NCI-H510A (cell line): Measurements from ENCODE around the gene MAD1L1.
A peak's percentile ranks its signal among the peaks of the same experiment; 100 is the strongest.

Experiments used
- DNase-seq: peaks from one replicate; lab custom pipeline; 2025; lab: John Stamatoyannopoulos, UW

Gene MAD1L1

DNA sequence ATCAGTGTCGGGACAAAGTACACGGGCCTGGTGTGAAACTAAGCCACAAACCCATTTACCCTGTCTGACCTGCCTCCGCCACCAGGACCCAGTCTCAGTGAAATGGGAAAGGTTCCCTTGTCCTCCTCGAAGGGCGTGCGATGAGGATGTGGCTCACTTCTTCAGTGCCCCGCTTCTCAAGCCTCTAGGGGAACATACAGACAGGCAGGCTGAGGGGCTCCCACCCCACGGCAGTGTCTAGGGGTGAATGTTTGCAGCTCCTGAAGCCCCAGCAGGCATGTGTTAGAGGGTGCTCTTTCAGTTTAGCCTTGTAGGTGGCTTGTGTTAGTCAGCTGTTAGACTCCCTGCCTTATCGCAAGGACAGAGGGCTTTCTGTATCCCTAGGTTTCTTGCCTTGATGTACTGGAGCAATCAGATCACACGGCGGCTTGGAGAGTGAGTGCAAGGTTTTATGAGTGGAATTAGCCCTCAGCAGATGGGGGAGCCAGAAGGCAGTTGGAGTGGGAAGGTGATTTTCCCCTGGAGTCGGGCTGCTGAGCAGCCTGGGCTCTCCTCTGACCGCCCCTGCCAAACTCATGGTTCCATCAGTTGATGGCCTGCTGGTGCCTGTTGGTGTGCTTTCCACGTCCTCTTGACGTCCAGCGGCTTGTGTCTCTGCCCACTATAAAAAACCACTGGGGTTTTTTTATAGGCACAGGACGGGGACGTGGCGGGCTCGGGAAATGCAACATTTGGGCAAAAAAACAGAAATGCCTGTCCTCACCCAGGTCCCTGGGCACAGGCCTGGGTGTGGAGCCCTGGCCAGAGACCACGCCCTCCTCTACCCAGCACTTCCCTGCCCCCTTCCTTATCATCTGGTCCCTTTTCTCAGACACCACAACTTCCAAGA is 10.0 kb upstream of the MAD1L1 start:
- DNase-seq, result no peak

DNA sequence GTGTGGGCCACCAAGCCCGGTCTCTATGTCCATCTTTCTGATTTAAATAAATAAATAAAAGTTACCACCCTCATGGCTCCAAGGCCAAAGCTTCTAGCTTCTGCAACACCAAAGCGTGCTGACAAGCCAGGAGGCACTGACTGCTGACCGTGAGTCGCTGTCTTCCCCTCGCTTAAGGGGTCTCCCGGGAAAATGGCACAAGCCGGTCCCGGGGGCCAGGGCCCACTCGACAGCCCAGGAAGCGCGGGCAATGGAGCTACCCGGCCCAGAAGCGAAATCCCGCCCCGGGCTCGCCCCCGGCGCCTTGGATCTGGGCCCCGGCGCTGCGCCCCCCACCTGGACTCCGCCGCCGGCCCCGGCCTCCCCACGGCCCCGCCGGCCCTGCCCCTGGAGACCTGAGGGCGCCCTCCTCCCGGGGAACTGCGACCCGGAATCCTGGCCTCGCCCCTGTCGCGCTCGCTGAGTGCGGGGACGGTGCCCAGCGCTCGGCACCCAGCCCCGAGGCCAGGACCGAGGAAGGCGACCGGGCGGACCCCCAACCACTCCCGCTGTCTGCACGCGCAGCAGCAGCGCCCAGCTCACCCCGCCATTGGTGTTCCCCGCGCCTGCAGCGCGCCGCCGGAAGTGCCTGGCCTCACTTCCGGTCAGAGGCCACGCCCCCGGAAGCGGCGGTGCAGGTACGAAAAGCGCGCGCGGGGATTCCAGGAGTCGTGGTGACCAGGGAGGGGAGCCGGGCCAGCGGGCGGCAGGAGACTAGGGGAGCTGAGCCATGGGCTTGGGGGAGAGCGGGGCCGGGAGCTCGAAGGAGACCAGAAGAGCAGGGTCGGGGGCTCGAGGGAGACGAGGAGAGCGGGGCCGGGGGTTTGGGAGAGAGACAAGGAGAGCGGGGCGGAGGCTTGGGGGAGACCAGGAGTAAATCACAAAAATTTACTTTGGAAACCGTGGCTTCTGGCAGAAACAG is 9.1 kb upstream of the MAD1L1 start, which contains the start of the genes MRM2 and NUDT1:
Gene MRM2, minus strand, starts transcription at position 626 of the 961 bp plus-strand sequence. Its CDS starts 36 bp downstream, at position 590.
Gene NUDT1, plus strand, starts transcription at position 647 of the 961 bp plus-strand sequence. CDS start 2,349 bp downstream, outside the sequence.
- peak; percentile 89 for DNase-seq

DNA sequence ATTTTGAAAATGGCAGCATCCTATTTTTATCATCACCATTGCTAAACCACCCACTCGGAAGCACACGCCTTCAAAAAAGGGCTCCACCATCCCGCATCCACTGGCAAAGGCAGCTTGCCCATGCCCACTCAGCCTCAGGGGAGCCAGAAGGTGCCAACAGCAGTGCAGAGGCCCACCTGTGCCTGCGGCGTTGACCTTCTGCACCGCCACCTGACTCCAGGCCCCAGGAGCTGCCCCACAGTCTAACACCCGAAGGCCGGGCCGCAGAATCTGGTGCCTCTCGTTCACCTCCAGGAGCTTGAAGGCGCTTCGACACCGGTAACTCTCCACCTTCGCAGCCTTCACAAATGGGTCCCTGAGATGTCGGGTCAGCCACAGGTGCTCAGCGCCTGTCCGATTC is 6.5 kb upstream of the MAD1L1 start:
- DNase-seq, result no peak

DNA sequence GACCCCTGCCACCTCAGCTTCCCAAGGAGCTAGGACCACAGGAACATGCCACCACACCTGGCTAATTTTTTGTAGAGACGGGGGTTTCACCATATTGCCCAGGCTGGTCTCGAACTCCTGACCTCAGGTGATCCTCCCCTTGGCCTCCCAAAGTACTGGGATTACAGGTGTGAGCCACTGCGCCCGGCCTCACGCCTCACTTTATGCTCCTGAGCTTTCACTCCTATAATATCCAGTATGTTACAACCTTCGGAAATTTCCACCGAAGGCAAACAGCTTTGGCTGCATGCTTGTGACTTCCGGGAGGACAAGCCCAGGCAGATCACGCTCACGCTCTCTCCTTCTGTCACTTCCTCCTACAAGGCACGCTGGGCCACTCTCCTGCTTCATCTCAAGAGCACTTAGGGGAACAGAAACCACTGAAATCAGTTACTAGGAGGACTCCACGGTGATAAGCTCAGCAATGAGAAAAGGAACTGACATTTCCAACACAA is 4.4 kb upstream of the MAD1L1 start:
- peak; percentile 73 for DNase-seq

DNA sequence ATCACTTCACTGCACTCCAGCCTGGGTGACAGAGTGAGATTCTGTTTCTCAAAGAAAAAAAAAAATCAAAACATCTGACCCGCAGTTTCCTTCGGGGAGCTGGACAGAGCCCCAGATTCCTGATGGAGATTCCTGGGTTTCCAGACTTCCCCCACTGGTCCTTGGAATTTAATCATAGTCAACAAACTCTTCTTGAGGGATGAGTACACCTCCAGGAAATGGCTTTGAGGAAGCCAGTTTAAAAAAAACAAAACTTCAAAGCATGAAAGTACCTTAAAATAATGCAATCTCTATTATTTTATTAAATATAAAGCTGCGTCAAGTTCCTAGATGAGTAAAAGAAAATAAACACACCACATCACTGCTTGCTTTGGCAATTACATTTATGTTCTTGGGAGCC is 1.2 kb upstream of the MAD1L1 start:
- DNase-seq, result no peak

DNA sequence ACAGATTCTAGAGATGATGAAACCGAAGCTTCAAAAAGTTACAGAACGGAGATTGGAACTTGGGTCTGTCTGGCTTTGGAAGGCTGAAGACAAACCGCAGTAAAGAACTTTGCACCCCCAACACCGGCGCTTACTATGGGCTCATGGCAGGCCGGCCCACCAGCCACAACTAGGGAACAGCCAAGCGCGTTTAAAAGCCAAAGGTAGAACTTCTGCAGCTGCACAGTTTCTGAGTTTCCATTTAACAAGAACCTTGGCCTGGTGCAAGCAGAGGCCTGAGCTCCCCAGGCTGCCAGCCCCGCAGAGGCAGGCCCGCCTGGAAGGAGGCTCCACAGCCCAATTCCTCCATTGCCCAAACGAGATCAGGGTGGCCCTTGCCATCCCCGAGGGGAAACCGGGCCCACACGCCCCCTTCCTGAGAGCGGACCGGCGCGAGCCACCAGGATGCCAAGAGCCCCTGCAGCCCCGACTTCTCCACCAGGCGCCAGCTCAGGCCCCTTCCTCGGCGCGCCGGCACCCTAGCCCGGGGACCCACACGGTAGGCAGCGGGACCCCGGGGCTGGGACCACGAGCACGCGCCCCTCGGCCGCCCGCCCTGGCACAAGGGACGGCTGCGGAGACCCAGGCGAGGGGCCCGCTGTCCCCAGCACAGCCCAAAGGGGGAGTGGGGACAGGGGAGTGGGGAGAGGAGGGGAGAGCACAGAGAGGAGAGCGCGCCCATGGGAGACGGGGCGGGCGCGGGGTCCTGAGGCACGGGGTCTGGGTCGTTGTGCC is 566 bp downstream of the MAD1L1 start:
- no peak for DNase-seq

DNA sequence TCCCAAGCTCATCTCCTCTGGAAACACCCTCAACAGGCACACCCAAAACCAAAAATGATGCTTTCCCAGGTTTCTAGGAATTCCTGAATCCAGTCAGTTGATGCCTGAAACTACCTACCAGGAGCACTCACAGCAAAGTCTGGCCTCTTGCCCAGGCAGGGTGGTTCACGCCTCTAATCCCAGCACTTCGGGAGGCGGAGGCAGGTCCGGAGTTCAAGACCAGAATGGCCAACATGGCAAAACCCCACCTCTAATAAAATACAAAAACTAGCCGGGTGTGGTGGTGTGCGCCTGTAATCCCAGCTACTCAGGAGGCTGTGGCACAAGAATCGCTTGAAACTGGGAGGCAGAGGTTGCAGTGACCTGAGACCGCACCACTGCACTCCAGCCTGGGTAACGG is 1.9 kb downstream of the MAD1L1 start:
- no peak for DNase-seq

DNA sequence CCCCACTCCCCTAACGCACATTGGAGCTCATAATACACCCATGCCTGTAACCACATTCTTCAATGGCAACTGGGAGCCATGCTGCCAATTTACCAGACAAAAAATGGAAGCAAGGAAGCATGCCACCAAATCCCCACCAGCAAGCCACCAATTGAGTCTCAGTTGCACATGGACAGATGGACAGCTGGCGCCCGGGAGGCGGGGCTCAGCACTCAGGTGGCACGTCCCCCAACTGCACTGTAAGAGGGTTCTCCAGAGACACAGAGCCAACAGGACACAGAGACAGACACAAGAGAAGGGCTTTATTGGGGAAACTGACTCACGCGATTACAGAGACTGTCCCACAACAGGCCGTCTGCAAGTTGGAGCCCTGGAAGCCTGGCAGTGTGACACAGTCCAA is 2.5 kb downstream of the MAD1L1 start:
- DNase-seq, result no peak

DNA sequence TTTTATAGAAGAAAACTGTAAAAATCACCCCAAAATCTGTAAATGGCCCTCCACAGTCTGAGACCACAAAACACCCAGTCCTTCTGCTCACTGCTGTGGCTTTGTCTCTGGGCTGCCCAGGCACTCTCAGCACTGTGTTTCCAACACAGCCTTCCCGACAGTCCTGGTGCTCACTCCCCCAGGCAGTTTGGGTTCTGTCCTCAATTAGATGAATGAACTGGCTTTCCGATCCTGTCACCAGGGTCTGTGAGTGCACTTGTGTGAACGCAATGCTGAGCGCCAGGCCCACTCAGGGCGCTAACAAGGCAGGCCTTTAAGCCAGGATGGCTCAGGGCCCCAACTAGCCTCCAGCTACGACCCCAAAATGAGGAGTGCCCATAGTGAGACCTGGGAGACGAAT is 3.3 kb downstream of the MAD1L1 start:
- no peak for DNase-seq

DNA sequence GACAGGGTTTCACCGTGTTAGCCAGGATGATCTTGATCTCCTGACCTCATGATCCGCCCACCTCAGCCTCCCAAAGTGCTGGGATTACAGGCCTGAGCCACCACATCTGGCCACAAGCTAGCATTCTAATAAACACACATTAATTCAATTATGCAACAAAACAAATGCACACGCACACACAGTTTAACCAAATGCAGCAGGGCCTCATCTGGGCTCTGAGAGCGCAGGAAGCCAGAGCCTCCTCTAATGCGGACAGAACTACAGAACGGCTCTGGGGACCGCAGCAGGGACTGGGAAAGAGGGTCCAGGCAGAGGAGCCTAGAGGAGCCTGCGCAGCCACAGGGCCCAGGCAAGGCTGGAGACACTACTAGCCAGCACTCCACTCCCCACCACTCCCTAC is 3.8 kb downstream of the MAD1L1 start:
- no peak for DNase-seq

DNA sequence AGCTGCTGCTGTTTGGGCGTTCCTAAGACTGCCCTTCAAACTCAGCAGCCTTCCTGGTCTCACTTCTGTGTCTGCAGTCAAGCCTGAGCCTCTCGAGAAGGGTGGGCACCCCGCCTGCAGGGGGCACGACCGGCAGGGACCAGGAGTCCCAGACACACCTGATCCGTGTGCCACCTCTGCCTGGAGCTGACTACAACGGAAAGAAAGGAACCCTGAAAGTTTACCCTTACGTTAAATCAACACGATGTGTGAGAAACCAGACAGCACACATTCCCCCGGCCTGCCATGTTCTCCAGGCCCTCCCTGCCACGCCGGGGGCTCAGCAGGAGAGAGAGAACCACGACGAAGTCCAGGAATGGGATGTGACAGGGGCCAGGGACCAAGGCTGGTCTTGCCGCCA is 5.0 kb downstream of the MAD1L1 start:
- DNase-seq, result no peak

DNA sequence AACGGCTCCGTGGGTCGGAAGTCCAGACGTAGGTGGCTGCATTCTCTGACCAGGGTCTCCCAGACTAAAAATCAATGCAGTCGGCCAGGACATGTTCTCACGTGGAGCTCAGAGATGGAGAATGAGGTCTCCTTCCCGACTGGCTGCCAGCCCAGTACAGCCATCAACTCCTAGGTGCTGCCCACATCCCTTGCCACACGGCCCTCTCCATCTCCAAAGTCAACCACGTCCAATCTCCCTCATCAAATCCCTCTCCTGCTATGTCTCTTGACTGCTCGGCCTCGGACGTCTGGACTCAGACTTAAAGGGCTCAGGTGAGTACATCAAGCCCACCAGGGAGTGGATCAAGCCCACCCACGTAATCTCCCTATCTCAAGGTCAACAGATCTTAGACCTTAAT is 6.9 kb downstream of the MAD1L1 start:
- no peak for DNase-seq

DNA sequence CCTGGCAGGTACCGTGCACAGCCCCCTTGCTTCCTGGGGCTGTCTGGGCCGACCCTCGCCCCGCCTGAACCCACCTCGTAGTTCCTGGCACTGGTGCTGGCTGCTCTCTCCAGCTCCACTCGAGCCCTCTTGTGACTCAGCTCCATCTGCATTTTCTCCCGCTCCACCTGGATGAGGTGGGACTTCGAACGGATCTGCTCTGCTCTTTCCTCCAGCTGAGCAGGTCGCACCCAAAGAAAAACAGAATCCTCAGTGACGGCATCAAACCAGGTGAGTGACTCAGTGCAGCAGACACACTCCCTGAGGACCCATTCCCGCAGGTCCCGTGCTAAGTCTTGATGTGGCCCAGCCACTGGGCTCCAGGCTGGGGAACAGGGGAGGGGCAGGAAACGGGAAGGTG is 7.4 kb downstream of the MAD1L1 start:
- DNase-seq, result no peak

DNA sequence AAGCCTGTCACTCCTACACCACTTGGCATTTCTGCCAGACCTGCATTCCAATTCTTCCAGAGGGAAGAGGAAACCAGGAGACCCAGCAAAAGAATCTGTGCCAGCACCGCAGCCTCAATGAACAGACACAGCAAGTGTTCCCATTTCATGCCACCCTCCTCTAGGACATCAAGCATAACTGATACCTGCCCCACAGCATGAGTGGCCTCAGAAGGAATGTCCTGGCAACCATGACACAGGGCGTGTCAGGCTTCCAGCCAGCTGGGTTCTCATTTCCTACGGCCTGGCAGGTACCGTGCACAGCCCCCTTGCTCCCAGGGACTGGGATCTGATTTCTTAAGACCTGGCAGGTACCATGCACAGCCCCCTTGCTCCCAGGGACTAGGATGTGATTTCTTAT is 7.8 kb downstream of the MAD1L1 start:
- no peak for DNase-seq

DNA sequence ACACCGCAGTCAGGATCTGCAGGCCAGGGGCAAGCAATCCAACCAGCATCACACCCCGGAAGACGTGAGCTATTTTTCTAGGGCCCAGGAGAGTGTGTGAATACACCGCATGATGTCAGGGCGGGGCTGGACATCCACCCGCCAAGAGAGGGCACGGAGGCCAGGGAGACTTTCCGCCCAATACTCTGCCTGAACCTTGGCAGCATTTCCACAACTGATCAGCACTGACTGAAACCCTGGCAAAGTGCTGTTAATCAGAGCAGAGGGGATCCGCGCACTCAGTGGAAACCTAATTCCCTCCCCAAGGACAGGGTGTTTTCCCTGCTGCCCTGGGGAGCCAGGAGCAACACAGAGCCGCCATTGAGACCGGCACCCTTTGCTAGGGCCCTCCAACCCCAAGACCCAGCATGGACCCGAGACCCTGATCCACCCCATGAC is 8.2 kb downstream of the MAD1L1 start:
- DNase-seq, result no peak

DNA sequence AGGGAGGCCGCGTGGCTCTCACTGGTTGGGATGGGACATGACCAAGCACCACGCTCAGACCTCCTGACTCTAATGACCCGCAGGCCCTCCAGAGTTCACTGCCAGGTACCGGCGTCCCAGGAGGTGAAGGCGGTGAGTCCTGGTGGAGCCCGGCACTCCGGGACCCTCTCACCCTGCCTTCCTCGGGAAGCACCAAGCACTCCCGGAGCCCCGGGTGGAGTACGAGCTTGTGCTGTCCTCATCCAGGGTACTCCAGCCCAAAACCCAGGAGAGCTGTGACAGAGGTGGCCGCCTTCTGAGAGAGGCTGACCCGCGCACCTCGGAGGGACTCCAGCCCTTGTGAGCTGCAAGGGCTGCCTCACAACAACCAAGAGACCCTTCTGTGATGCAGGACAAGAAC is 9.4 kb downstream of the MAD1L1 start:
- DNase-seq, result no peak

DNA sequence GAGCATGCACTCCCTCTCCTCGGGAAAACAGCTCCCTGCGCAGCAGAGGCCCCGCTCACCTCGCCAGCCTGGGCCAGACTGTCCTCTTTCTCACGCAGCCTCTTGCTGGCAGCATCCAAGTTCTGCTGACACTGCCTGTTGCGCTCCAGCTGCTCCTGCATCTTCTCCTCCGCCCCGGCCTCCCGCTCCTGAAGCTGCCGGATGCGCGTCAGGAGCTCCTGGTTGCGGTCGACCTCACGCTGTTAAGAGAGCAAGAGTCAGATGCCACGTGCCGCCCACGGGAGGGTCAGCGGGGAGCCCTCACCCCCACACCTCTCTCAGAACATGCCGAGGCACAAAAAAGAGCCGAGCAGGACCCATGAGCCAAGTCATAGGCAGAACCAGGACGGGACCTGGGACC is 10.2 kb downstream of the MAD1L1 start:
- DNase-seq, result no peak

DNA sequence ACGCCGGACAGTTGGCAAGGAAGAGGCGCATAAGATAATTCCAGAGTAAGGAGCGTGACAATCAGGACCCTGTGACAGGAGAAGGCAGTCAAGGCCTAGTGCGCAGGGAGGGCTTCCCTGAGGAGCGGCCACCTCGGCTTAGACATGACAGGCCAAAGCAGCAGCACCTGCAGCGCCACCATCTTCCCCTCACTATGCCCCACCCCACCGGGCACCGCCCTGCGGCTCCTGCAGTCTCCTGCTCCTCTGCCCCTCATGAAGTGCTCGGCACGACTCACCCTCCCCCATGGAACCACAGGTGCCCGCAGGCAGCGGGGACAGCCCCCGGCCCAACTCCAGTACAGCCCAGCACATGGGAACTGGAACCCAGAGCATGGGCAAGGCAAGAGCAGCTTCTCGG is 11.8 kb downstream of the MAD1L1 start:
- DNase-seq, result no peak

DNA sequence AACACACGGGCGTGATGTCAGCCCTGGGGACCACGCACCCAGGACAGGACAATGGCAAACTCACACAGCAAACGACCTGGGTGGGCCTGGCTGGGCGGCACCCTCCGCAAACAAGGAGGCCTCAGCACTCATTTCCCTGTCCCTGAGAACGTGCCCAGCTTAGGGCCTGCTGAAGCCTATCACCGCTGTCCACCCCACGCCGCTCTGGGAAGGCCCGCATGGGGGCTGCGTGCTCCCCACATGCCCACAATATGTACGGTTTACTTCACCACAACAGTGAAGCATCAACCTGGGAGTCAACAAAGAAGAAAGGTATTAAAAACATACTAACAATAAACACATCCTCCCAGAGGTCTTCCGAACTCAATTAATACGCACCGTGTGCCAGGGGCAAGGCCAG is 12.2 kb downstream of the MAD1L1 start:
- no peak for DNase-seq

DNA sequence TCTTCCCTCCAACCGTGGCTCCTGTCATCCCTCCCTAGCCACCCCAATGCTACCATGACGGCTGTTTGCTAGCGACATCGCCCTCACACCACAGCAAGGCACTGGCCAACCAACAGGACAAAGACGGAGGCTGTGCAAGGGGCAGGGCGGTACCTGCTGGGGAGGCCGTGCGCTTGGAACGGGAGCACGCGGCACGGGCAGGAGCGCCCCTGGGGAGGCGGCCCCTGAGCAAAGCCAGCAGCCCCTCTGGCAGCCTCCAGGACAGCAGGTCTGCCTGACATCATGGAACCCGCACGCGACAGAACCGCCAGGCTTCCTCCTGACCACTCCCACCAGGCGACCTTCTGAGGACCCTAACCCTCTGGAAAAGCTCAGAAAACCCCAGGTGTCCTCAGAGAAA is 12.7 kb downstream of the MAD1L1 start:
- no peak for DNase-seq

DNA sequence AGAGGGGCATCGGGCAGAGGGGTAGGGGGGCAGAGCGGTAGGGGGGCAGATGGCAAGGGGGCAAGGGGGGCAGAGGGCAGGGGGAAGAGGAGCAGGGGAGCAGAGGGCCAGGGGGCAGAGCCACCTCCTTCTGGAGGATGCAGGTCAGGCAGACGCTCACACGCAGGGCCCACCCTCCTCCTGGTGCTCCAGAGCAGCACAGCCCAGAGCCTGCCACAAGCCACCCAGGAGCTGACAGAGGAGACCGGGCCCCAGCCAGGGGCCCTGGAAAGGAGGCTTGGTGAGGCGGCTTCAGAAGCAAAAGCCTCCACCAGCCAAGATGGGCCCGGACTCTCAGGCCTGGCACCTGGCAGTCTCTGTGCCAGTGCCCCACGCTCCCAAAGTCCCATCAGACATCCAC is 13.1 kb downstream of the MAD1L1 start:
- no peak for DNase-seq

DNA sequence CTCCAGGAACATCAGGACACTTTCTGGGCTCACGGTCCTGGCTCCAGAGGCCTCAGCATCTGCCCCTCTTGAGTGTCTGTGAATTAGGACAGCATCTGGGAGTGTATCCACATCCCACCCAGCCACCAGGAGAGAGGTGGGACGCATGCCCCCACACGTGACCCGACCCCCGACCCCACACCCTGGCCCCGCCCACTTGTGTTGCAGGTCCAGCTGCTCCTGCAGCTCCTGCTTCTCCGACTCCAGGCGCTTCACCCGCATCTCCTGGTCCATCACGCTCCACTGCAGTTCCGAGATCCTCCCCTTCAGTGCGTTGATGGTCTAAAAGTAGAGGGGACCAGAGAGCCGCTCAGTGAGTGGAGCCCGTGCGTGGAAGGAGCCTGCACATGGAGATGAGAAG is 13.6 kb downstream of the MAD1L1 start:
- no peak for DNase-seq
